A549 (cell line): ENCODE measurements around the gene SLIT1. TPM values are rescaled to one million over a fixed set of nuclear protein-coding genes. Genes with fewer than 3 reads are reported as not detected.

ENCODE experiments used
- ATAC-seq, 2 experiments: fragments of 200-7000 bp in 1 of 2; fragments of >200 bp in 1 of 2; cut with Nextera tagmentation in 1 of 2; cut with Tn5 transposase in 1 of 2; 3 replicates each; pipeline versions ENCODE4 v1.8.0 to v1.9.1; 2018 to 2020; ENCODE audit warnings: mild to moderate bottlenecking in 1 of 2, moderate library complexity in 1 of 2
- CTCF ChIA-PET: fragments of 300-600 bp; sonication (Branson Sonifier 250); formaldehyde crosslinking; extraction: SDS; loops from one replicate; lab custom pipeline; 2021; ENCODE audit warnings: antibody characterized with exemption, inconsistent platforms; lab: Yijun Ruan, JAX
- POLR2A ChIA-PET: fragments of 350-600 bp; formaldehyde crosslinking; extraction: SDS; loops from one replicate; lab custom pipeline; 2021; ENCODE audit warnings: antibody characterized with exemption, inconsistent platforms; lab: Yijun Ruan, JAX
- DNase-seq, 2 experiments: peaks; one replicate each; pipeline versions ENCODE4 v3.0.0 to v3.0.0-alpha.2; 2011 to 2016; ENCODE audit warnings: low read depth in 1 of 2, low spot score in 1 of 2
- FAIRE-seq: peaks from 2 replicates; lab custom pipeline; 2011; peaks lifted over from hg19 to GRCh38; lab: Jason Lieb, UNC
- H3K27ac ChIP-seq, 2 experiments: fragments of >200 bp; sonication (Bioruptor Twin); formaldehyde crosslinking; 3 replicates each; pipeline ENCODE4 v1.5.1; 2016 to 2017
- H3K4me1 ChIP-seq: fragments of >200 bp; sonication (Bioruptor Twin); formaldehyde crosslinking; 3 replicates; pipeline ENCODE4 v1.6.1; 2016
- H3K4me2 ChIP-seq: fragments of >200 bp; sonication (Bioruptor Twin); formaldehyde crosslinking; 3 replicates; pipeline ENCODE4 v1.6.1; 2016
- H3K4me3 ChIP-seq: fragments of >200 bp; sonication (Bioruptor Twin); formaldehyde crosslinking; 3 replicates; pipeline ENCODE4 v1.5.1; 2016
- H3K9me3 ChIP-seq: fragments of >200 bp; sonication (Bioruptor Twin); formaldehyde crosslinking; 3 replicates; pipeline ENCODE4 v1.6.1; 2016
- ATOH8 ChIP-seq: fragments of 250-450 bp; sonication (Bioruptor Pico); IDR thresholded peaks from 2 replicates; pipeline ENCODE4 v1.5.0; 2020; ENCODE audit warnings: low read depth, mild to moderate bottlenecking, moderate library complexity
- BHLHE40 ChIP-seq: IDR thresholded peaks from 2 replicates; pipeline ENCODE4 v1.6.1; 2012; ENCODE audit warnings: low read depth, low read length, inconsistent platforms
- CBX2 ChIP-seq: fragments of 200-600 bp; sonication (generic); IDR thresholded peaks from 2 replicates; pipeline ENCODE4 v1.6.1; 2016; ENCODE audit warnings: low read depth, mild to moderate bottlenecking, borderline replicate concordance
- CEBPB ChIP-seq, 2 experiments: fragments of >200 bp in 1 of 2; sonication (Bioruptor Twin) in 1 of 2; formaldehyde crosslinking in 1 of 2; IDR thresholded peaks; 2 replicates each; pipeline ENCODE4 v1.6.1; 2012 to 2016
- GATA3 ChIP-seq: IDR thresholded peaks from 2 replicates; pipeline ENCODE4 v1.6.1; 2012; ENCODE audit warnings: borderline replicate concordance
- HDAC2 ChIP-seq: fragments of 200-600 bp; sonication (generic); IDR thresholded peaks from 2 replicates; pipeline ENCODE4 v1.6.1; 2016
- HOXB13 ChIP-seq: fragments of 250-450 bp; sonication (Bioruptor Pico); IDR thresholded peaks from 2 replicates; pipeline ENCODE4 v1.5.0; 2020; ENCODE audit warnings: low read depth, mild to moderate bottlenecking, moderate library complexity
- JUN ChIP-seq, 2 experiments: fragments of >200 bp; sonication (Bioruptor Twin); formaldehyde crosslinking; IDR thresholded peaks; 2 replicates in 1 of 2; 3 replicates in 1 of 2; pipeline ENCODE4 v1.6.1; 2016 to 2017
- MAZ ChIP-seq: fragments of 150-350 bp; IDR thresholded peaks from 2 replicates; pipeline ENCODE4 v1.6.1; 2014; ENCODE audit warnings: antibody characterized with exemption, low read depth, low read length, borderline replicate concordance
- NPAS2 ChIP-seq: fragments of 250-450 bp; sonication (Bioruptor Pico); IDR thresholded peaks from 2 replicates; pipeline ENCODE4 v1.8.0; 2022; ENCODE audit warnings: mild to moderate bottlenecking, moderate library complexity, borderline replicate concordance
- PHF8 ChIP-seq: fragments of 200-600 bp; sonication (generic); IDR thresholded peaks from 2 replicates; pipeline ENCODE4 v1.6.1; 2016; ENCODE audit warnings: low read depth, mild to moderate bottlenecking, antibody characterized with exemption, moderate library complexity, borderline replicate concordance
- POLR2AphosphoS2 ChIP-seq: conservative IDR thresholded peaks from 2 replicates; pipeline ENCODE4 v1.6.1; 2012; ENCODE audit warnings: low read length, improper control_type of control experiment, inconsistent platforms
- RAD21 ChIP-seq, 2 experiments: fragments of >200 bp in 1 of 2; sonication (Bioruptor Twin) in 1 of 2; formaldehyde crosslinking in 1 of 2; IDR thresholded peaks in 1 of 2; conservative IDR thresholded peaks in 1 of 2; 2 replicates in 1 of 2; 3 replicates in 1 of 2; pipeline ENCODE4 v1.6.1; 2012 to 2018; ENCODE audit warnings: inconsistent platforms in 1 of 2
- RFX5 ChIP-seq: fragments of 450-650 bp; IDR thresholded peaks from 2 replicates; pipeline ENCODE4 v1.7.1; 2014; ENCODE audit warnings: antibody characterized with exemption, mild to moderate bottlenecking, moderate library complexity
- RNF2 ChIP-seq: fragments of 200-600 bp; sonication (generic); IDR thresholded peaks from 2 replicates; pipeline ENCODE4 v1.6.1; 2016; ENCODE audit warnings: low read depth, mild to moderate bottlenecking, antibody characterized with exemption, moderate library complexity, borderline replicate concordance
- SREBF2 ChIP-seq: fragments of 450-650 bp; IDR thresholded peaks from 2 replicates; pipeline ENCODE4 v1.6.1; 2014; ENCODE audit warnings: mild to moderate bottlenecking, moderate library complexity
- TP53 ChIP-seq: fragments of 250-450 bp; sonication (Bioruptor Pico); IDR thresholded peaks from 2 replicates; pipeline ENCODE4 v1.5.0; 2021; ENCODE audit warnings: mild to moderate bottlenecking, moderate library complexity
- ZC3H11A ChIP-seq: fragments of 450-650 bp; IDR thresholded peaks from 2 replicates; pipeline ENCODE4 v1.6.1; 2014; ENCODE audit warnings: antibody characterized with exemption, mild to moderate bottlenecking
- ZFP36 ChIP-seq: fragments of 450-650 bp; IDR thresholded peaks from 2 replicates; pipeline ENCODE4 v1.6.1; 2014; ENCODE audit warnings: borderline replicate concordance; ENCODE audit not compliant: partially characterized antibody
- WGBS: methylation state at CpG from one replicate; pipeline ENCODE4 v1.1.6; 2017; ENCODE audit errors: missing lambda C conversion rate; 5-methylcytosine and 5-hydroxymethylcytosine counted together
- polyA plus RNA-seq, 4 experiments: library from polyadenylated mRNA; depleted of rRNA in 3 of 4; stranded (reverse); fragments of >200 nt; fragmentation: RNase III in 1 of 4; extraction: RNeasy Plus Mini Kit Qiagen cat#74134 plus additional on column Dnase treatment in 1 of 4; gene quantifications; 2 replicates in 3 of 4; 3 replicates in 1 of 4; pipeline ENCODE4 v1.2.3, GENCODE V29; 2011 to 2017
- TF ChIP-seq, protein P1 (sequence below): IDR thresholded peaks from 2 replicates; pipeline ENCODE4 v1.6.1; 2012; ENCODE audit warnings: low read depth, borderline replicate concordance

SLIT1 gene
- polyA plus RNA-seq, 2 of the 4 experiments (the other 2 are of a cell fraction): 0.05 to 0.09 TPM

GRCh38 chr10:97062456-97062855, 123.3 kb downstream of the SLIT1 start:
- ChIA-PET POLR2A (no interaction called here), CTCF (interaction anchor here (25.5 kb wide), 1 partner anchor 142 kb away, joined by 779 read pairs; no protein-coding TSS in a partner anchor)
- no peak for FAIRE-seq
- no peak for DNase-seq
- no peak overlapping the region for H3K4me3 ChIP-seq
- H3K9me3 ChIP-seq: no peaks in the 10 kb centered on the region
- H3K4me1 ChIP-seq: peaks cover 26% of the 10 kb centered on the region
- WGBS: 91% methylated on average over 6 of the region's 7 CpGs
- no peak overlapping the region for H3K27ac ChIP-seq
- no peak overlapping the region for H3K4me2 ChIP-seq
- TF ChIP-seq, protein P1, sequence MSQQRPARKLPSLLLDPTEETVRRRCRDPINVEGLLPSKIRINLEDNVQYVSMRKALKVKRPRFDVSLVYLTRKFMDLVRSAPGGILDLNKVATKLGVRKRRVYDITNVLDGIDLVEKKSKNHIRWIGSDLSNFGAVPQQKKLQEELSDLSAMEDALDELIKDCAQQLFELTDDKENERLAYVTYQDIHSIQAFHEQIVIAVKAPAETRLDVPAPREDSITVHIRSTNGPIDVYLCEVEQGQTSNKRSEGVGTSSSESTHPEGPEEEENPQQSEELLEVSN: no peak
- ATAC-seq: no peak

DNA sequence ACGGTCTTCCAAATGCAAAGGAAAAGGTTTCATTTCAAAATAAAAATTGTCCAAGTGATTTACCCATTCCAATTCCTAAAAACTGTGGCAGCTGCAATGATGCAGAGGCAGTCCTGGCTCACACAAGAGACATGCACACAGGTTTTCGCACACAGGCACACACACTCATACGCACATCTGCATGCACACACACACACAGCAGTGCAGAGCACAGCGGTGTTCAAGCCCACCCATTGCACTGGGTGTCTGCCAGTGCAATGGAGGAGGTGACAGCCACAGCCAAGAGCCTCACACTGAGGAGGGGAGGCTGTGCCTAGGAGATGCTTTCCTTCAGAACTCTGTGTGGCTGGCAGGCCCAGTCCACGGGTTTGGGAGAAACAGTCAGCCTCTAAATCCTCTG, 123.7 kb downstream of the SLIT1 start:
- no peak for DNase-seq
- H3K27ac ChIP-seq: no peak overlapping the region
- TF ChIP-seq PHF8: no peak
- no peak for TF ChIP-seq ZFP36
- TF ChIP-seq RAD21 (conservative IDR thresholded peaks at IDR 0.05 in 1 of 2, IDR thresholded peaks at IDR 0.05 in 1 of 2): no peak
- no peak for TF ChIP-seq NPAS2 (CRISPR knock-in tag)
- no peak for TF ChIP-seq RNF2
- H3K4me3 ChIP-seq: no peak overlapping the region
- ChIA-PET CTCF (interaction anchor here (1.9 kb wide), 1 partner anchor 149 kb away, joined by 5 read pairs; no protein-coding TSS in a partner anchor), POLR2A (no interaction called here)
- WGBS: 61% methylated on average over 4 of the region's 5 CpGs
- no peak for FAIRE-seq
- ATAC-seq: no peak
- H3K4me2 ChIP-seq: no peak overlapping the region
- no peaks in the 10 kb centered on the region for H3K9me3 ChIP-seq
- peaks cover 26% of the 10 kb centered on the region for H3K4me1 ChIP-seq

- TF ChIP-seq CBX2 (no peak), RFX5 (no peak), ZC3H11A (no peak), HDAC2 (no peak), HOXB13 (CRISPR knock-in tag) (no peak), ATOH8 (no peak), SREBF2 (no peak), ZFP36 (no peak), TP53 (CRISPR knock-in tag) (no peak), GATA3 (no peak), POLR2AphosphoS2 (no peak), CEBPB (IDR thresholded peaks at IDR 0.05) (no peak), JUN (IDR thresholded peaks at IDR 0.05) (no peak), PHF8 (no peak), BHLHE40 (no peak), MAZ (no peak)
- FAIRE-seq (no peak), ATAC-seq (no peak), DNase-seq (no peak)
- Histone ChIP-seq H3K4me3 (no peak overlapping the region), H3K9me3 (no peaks in the 10 kb centered on the region), H3K4me1 (peaks cover 23% of the 10 kb centered on the region), H3K4me2 (no peak overlapping the region), H3K27ac (no peak overlapping the region)
- WGBS: 74% methylated on average over 2 of the region's 2 CpGs
- ChIA-PET CTCF (interaction anchor here (1.9 to 4.8 kb wide), 3 partner anchors 11 to 149 kb away, joined by 5 to 33 read pairs (median 6); no protein-coding TSS in a partner anchor), POLR2A (no interaction called here)
These were observed 124.3 kb downstream of the SLIT1 start for GRCh38 chr10:97061423-97061822.
